AG09319 (cell line): ENCODE results near the gene FGF12.

Experiments used
- DNase-seq: peaks from one replicate; pipeline ENCODE4 v3.0.0-alpha.2; 2010; ENCODE audit warnings: low read depth; ENCODE audit errors: extremely low read depth
- CTCF ChIP-seq: IDR thresholded peaks from 2 replicates; pipeline ENCODE4 v1.5.1; 2011; ENCODE audit warnings: low read depth, mild to moderate bottlenecking, inconsistent platforms, low read length, moderate library complexity

FGF12 gene

GRCh38 chr3:192417017-192417416, 310.3 kb downstream of the FGF12 start:
- no peak for TF ChIP-seq CTCF
- DNase-seq, result no peak

- no peak for DNase-seq
- no peak for TF ChIP-seq CTCF
These were observed 313.9 kb downstream of the FGF12 start for GRCh38 chr3:192413461-192413860.

GRCh38 chr3:192410684-192410960, 316.7 kb downstream of the FGF12 start:
- DNase-seq, result no peak
- TF ChIP-seq CTCF, result no peak

- no peak for DNase-seq
- no peak for TF ChIP-seq CTCF
These were observed 317.3 kb downstream of the FGF12 start for GRCh38 chr3:192409838-192410683.

- no peak for DNase-seq
- TF ChIP-seq CTCF, result no peak
These were observed 318.0 kb downstream of the FGF12 start for GRCh38 chr3:192409201-192409837.

- no peak for DNase-seq
- TF ChIP-seq CTCF, result no peak
These were observed 318.6 kb downstream of the FGF12 start for GRCh38 chr3:192408647-192409200.

- DNase-seq, result no peak
- TF ChIP-seq CTCF, result no peak
These were observed 319.2 kb downstream of the FGF12 start for GRCh38 chr3:192408007-192408646.
